Measurements from ENCODE around the gene COPS2.
A peak's percentile ranks its signal among the peaks of the same experiment; 100 is the strongest.
"Not testable (repeated sequence)": the region's sequence is repeated elsewhere in the genome, so short reads cannot be mapped to it uniquely, and the experiment has no call there.

The COPS2 gene

DNA sequence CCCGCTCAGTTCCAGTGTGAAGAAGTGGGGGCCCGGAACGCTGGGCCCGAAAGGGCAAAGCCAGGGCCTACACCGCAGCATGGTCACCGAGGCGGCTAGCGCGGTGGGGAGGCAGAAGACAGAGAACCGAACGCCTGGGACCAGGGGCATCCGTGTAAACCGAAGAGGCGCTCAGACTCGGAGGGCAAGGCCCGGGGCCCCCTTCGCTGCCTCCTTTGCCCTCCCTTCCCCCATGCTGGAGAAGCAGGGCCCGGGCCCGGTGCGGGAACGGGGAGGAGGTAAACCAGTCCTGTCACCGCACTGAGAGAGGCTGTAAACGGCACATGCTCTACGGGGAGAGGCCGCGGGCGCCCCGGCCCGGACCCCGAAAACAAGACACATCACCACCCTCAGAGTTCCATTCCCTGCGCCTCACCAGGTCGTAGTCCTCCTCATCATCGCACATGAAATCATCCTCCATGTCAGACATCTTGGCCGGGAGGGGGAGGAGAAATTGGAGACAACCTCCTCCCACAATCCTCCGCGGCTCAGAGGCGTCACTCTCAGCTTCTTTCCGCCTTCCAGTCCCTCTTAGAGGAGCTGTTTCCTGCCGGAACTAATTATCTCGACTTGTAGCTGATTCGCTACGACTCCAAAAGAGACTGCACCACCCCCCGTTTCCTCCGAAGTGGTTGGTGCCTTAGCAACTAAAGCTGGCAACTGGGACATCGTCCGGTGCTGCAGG lies at the start of gene COPS2:
TSS of gene COPS2 (minus strand) at position 490 of the 724 bp plus-strand sequence. CDS start at position 469, 21 bp downstream.
- DNase-seq: peak; percentile 98

GRCh38 chr15:49200347-49200746 lies 44.9 kb upstream of the COPS2 start:
- no peak for DNase-seq

DNA sequence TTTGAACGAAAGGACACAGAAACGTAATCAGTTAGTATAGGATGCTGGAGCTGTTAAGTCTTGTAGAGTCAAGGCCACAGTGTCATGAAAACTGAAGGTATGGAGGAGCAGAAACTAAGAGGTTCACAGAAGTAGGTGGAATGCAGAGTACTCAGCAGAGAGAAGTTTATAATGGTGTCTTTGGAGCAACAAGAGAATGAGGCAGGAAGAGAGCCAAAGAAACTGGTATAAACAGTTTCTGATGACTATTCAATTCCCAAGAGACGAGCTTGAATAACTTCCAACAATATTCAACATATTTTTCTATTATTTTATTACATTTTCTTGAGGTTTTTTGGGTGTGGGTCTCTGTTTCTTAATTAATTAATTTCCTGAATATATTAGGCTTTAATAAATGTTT lies 44.3 kb upstream of the COPS2 start:
- DNase-seq: peak; percentile 5

DNA sequence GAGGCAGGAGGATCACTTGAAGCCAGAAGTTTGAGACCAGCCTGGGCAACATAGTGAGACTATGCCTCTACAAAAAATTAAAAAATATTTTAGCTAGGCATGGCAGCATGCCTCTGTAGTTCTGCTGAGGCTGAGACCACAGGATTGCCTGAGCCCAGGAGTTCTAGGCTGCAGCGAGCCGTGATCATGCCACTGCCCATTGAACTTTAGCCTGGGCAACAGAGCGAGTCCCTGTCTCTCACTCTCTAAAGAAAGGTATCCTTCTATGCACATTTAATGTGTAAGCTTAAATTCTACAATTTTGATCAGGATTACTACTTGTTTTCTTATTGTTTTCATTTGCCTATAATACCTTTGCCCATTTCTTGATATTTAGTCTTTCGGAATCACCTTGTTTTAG lies 41.5 kb upstream of the COPS2 start:
- DNase-seq: no peak

- no peak for DNase-seq
Measured at GRCh38 chr15:49191892-49192291, 36.5 kb upstream of the COPS2 start.

DNA sequence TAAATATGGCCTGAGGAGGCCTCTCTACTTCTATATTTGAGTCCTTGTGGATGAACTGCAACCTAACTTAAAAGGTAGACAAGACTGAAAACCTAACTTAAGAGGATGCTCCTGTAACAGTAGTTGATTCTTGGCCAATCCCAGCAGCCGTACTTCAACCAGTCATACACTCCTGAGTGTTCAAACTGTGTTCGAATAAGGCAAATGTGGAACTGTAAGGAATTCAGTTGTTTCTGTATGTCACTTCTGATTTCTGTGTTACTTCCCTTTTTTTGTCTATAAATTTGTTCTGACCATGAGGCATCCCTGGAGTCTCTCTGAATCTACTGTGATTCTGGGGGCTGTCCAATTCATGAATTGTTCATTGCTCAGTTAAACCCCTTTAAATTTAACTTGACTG lies 35.2 kb upstream of the COPS2 start:
- no peak for DNase-seq

GRCh38 chr15:49189631-49190030 lies 34.2 kb upstream of the COPS2 start:
- DNase-seq: no peak

GRCh38 chr15:49188933-49189332 lies 33.5 kb upstream of the COPS2 start:
- no peak for DNase-seq

DNA sequence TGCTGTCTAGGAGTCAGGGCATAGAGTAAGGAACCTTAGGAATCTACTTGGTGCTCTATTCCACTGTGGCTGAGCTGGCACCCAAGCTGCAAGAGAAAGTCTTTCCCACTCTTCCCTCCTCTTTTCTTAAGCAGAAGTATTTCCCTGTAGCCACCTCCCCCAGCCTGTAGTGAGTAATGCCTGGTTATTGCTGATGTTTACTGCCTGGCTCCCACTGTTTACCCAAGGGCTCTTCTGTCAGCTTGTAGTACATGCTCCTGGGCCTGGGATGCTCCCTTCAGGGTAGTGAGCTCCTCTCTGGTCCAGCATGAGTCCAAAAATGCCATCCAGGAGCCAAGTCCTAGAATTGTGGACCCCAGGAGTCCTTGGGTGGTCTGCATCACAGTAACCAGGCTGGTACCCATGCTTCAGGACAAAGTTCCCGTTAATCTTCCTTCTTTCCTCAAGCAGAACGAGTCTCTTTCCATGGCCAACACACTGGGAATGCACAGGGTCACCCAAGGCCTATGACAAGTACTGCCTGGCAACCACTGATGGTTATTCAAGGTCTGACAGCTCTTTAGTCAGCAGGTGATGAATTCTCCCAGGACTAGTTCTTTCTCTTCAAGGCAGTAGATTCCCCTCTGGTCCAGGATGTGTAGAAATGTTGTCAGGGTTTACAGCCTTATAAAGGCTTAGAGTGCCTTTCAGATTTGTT lies 32.3 kb upstream of the COPS2 start:
- DNase-seq: peak; percentile 5

- DNase-seq: no peak
Measured at GRCh38 chr15:49185473-49185872, 30.1 kb upstream of the COPS2 start.

GRCh38 chr15:49183741-49184140 lies 28.3 kb upstream of the COPS2 start:
- DNase-seq: not testable (repeated sequence)

DNA sequence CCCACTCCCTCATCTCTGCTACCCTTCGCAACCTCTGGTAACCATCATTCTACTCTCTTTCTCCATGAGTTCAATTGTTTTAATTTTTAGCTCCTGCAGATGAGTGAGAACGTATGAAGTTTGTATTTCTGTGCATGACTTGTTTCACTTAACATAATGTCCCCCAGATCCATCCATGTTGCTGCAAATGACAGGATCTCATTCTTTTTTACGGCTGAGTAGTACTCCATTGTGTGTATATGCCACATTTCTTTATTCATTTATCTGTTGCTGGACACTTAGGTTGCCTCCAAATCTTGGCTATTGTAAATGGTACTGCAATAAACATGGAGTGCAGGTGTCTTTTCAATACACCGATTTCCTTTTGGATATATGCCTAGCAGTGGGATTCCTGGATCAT lies 26.7 kb upstream of the COPS2 start:
- no peak for DNase-seq

- no peak for DNase-seq
Measured at GRCh38 chr15:49179433-49180190, 24.2 kb upstream of the COPS2 start.

DNA sequence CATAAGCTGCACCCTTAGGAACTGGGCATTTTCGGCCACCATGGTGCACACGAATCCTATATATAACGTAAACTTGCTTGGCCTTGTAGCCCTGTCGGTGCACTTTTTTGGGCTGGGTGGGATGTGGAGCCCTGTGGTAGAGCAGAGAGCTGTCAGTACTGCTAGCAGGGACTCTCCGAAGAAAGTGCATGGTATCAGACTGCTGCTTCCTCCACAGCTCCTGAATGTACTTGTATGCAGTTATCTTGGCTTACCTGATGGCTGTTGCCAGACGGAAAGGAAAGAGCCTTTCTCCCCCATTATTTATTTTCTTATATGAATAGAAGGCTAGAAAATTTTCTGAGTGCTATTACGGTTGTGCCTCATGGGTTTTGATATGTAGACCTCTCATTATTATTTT lies 23.1 kb upstream of the COPS2 start:
- no peak for DNase-seq

GRCh38 chr15:49175582-49176397 lies 20.4 kb upstream of the COPS2 start:
- DNase-seq: not testable (repeated sequence)

GRCh38 chr15:49174902-49175301 lies 19.5 kb upstream of the COPS2 start:
- no peak for DNase-seq

DNA sequence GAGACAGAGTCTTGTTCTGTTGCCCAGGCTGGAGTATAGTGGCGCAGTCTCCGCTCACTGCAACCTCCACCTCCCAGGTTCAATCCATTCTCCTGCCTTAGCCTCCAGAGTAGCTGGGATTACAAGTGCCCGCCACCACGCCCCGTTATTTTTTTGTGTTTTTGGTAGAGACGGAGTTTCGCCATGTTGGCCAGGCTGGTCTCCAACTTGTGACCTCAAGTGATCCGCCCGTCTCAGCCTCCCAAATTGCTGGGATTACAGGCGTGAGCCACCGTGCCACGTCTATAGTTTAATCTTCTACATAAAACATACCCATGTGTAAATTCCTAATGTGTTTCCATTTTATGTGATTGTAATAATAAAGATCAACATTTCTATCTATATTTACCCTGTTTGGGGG lies 16.4 kb upstream of the COPS2 start:
- no peak for DNase-seq

DNA sequence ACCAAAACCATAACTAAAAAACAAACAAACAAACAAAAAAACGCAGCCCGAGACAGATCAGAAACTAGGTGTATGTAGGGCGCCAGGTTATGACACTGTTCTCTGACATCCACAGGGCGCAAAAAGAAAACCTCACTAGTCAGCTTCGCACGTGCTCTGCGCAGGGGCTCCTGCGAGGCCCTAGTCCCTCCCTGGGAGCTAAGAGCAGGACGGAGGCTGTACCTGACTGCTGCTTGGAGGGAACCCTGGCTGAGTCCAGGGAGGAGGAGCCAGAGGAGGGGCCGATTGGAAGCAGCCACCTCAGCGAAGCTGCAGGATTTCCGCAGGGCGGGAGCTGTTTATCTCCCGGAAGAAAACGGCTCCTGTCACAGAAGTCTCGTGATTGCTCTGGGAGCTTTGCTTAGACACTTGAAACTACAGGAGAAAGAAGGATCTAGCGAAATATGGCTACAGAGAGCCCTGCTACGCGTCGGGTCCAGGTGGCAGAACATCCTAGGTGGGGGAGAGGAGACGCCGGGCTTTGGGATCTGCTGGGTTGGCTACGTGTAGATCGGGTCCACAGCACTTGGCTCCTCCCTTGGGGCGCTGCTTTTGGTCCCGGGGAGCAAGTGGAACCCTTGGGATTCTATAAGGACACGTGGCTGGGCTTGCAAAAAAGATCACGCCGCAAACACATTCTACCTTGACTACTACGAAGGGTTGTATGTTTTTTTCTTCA lies 14.6 kb upstream of the COPS2 start, which contains the start of gene GALK2:
TSS of gene GALK2 (plus strand) at position 368 of the 718 bp plus-strand sequence. CDS start at position 444, 76 bp downstream.
- DNase-seq: peak; percentile 76

DNA sequence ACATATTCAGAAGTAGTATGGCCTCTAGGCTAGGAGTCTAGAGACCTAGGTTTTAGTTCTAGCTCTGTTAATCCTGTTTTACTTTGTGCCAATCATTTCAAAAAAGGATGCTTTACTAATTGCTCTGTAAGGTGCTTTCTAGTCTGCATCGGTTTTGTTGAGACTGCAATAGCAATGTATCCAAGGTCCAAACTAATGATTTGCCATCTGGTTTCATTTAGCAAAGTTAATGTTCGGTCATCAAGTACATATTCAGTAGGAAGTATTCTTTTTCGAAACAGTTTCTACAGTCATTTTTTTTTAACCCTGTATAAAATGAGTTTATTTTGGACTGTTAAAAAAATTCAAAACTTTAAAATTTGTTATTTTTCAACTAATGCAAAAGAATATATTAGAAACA lies 12.6 kb upstream of the COPS2 start:
- peak; percentile 24 for DNase-seq

DNA sequence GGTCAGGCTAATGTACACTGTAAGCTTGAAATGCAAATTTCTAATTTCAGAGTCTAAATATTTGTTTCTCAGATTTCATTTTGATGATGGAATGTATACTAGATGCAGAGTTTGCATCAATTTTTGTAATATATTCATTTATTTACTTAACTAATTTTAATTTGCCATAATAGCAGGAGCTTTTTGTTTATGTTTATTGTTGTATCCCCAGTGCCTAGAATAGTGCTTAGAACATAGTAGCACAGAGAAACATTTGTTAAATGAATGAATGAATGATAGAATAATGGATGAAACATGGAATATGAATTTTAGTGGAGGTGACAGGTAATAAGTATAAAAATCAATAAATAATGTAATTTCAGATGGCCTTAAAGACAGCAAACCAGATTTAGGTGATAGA lies 9.5 kb upstream of the COPS2 start:
- DNase-seq: no peak

- DNase-seq: no peak
Measured at GRCh38 chr15:49163678-49164077, 8.3 kb upstream of the COPS2 start.

Measured in fibroblast of upper back skin (primary cell).